K562 (cell line): ENCODE data around the gene GFOD1.

ENCODE experiments used
- CBX5 ChIP-seq: IDR thresholded peaks from 2 replicates; pipeline ENCODE4 v1.6.1; 2014; ENCODE audit warnings: low read depth, borderline replicate concordance
- ESRRA ChIP-seq: fragments of 450-650 bp; IDR thresholded peaks from 2 replicates; pipeline ENCODE4 v1.6.1; 2014; ENCODE audit warnings: low read depth, mild to moderate bottlenecking, moderate library complexity, borderline replicate concordance
- FOXJ3 ChIP-seq: sonication (generic); formaldehyde crosslinking; IDR thresholded peaks from 2 replicates; pipeline ENCODE4 v1.4.0; 2020; ENCODE audit warnings: mild to moderate bottlenecking, missing genetic modification reagents
- HDAC2 ChIP-seq: fragments of 450-650 bp; IDR thresholded peaks from 2 replicates; pipeline ENCODE4 v1.6.1; 2016; ENCODE audit warnings: mild to moderate bottlenecking
- KLF10 ChIP-seq: fragments of 250-450 bp; sonication (Bioruptor Pico); IDR thresholded peaks from 2 replicates; pipeline ENCODE4 v1.6.1; 2021; ENCODE audit warnings: matching md5 sums
- MNT ChIP-seq, 2 experiments: fragments of 450-650 bp; conservative IDR thresholded peaks; 2 replicates each; pipeline ENCODE4 v1.6.1; 2017; ENCODE audit warnings: mild to moderate bottlenecking in 2 of 2, moderate library complexity in 2 of 2
- MXI1 ChIP-seq: IDR thresholded peaks from 2 replicates; pipeline ENCODE4 v1.6.1; 2011; ENCODE audit warnings: low read depth, mild to moderate bottlenecking, improper control_type of control experiment, low read length
- NR1H2 ChIP-seq: sonication (generic); formaldehyde crosslinking; IDR thresholded peaks from 2 replicates; pipeline ENCODE4 v1.4.0; 2020; ENCODE audit warnings: mild to moderate bottlenecking, missing genetic modification reagents
- POLR2AphosphoS5 ChIP-seq: IDR thresholded peaks from 2 replicates; pipeline ENCODE4 v1.6.1; 2011; ENCODE audit warnings: mild to moderate bottlenecking, low read depth, low read length, moderate library complexity; ENCODE audit not compliant: control insufficient read depth, insufficient read depth
- SMARCA4 ChIP-seq: fragments of 450-650 bp; IDR thresholded peaks from 2 replicates; pipeline ENCODE4 v1.6.1; 2016
- UBTF ChIP-seq, 2 experiments: IDR thresholded peaks; 2 replicates each; pipeline ENCODE4 v1.6.1; 2012; ENCODE audit warnings: improper control_type of control experiment in 2 of 2, low read depth in 2 of 2, low read length in 2 of 2, borderline replicate concordance in 1 of 2
- ZBTB7A ChIP-seq: IDR thresholded peaks from 2 replicates; pipeline ENCODE4 v1.6.1; 2011; ENCODE audit warnings: low read depth, mild to moderate bottlenecking, low read length, moderate library complexity, borderline replicate concordance; ENCODE audit not compliant: control insufficient read depth
- TF ChIP-seq, protein P1 (sequence below), 3 experiments: IDR thresholded peaks in 2 of 3; conservative IDR thresholded peaks in 1 of 3; 2 replicates each; pipeline ENCODE4 v1.5.1; 2011 to 2012; ENCODE audit warnings: low read length in 3 of 3, mild to moderate bottlenecking in 3 of 3, control low read depth in 2 of 3, improper control_type of control experiment in 1 of 3, inconsistent platforms in 1 of 3, low read depth in 1 of 3, mixed read lengths in 1 of 3, moderate library complexity in 1 of 3; ENCODE audit not compliant: insufficient read depth in 2 of 3

DNA sequence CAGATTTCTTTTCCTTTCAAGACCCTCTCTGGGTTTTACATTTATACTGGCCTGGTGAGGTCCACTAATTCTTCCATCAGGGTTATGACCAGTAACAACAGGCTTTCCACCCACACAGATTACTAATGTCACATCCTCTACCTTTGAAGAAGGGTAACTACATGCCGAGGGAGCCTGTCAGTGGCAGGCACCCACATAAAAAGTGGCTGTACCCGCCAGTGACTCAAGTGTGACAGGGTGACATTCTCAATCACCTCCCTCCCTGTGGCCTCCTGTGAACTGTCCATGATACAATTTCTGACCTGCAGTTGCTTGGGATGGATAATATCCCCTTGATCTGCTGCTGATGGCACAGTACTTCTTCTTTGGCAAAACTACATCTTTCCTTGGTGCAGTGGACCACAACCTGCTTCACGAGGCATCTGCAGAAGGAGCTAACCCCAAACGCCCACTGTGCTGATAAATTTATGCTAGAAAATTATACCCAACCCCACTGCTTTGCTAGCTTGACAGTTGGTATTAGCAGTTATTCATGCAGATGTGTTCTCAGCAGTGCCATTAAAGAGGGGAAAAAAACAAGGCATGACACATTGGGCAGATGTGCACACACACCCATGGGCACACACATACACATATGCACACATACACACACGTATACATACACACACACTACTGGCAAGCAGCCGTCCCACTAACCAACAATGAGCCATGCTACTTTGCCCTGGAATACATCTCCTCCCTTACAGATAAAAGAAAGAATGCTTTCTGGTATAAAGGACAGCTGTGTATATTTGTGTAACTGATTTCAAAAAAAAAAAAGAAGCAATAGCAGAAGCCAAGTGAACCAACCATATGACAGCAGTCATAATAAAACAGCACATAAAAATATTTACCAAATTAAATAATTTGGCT, 20.8 kb downstream of the GFOD1 start:
- no peak for TF ChIP-seq HDAC2
- no peak for TF ChIP-seq KLF10 (CRISPR knock-in tag)
- no peak for TF ChIP-seq MNT (conservative IDR thresholded peaks at IDR 0.05)
- TF ChIP-seq CBX5: no peak
- no peak for TF ChIP-seq ZBTB7A
- no peak for TF ChIP-seq UBTF (IDR thresholded peaks at IDR 0.05; ENCODE audit: borderline replicate concordance in 1 of 2, low read depth in 2 of 2, low read length in 2 of 2)
- TF ChIP-seq, protein P1, sequence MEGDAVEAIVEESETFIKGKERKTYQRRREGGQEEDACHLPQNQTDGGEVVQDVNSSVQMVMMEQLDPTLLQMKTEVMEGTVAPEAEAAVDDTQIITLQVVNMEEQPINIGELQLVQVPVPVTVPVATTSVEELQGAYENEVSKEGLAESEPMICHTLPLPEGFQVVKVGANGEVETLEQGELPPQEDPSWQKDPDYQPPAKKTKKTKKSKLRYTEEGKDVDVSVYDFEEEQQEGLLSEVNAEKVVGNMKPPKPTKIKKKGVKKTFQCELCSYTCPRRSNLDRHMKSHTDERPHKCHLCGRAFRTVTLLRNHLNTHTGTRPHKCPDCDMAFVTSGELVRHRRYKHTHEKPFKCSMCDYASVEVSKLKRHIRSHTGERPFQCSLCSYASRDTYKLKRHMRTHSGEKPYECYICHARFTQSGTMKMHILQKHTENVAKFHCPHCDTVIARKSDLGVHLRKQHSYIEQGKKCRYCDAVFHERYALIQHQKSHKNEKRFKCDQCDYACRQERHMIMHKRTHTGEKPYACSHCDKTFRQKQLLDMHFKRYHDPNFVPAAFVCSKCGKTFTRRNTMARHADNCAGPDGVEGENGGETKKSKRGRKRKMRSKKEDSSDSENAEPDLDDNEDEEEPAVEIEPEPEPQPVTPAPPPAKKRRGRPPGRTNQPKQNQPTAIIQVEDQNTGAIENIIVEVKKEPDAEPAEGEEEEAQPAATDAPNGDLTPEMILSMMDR (IDR thresholded peaks at IDR 0.05 in 2 of 3, conservative IDR thresholded peaks at IDR 0.05 in 1 of 3; ENCODE audit: insufficient read depth in 2 of 3, low read depth in 1 of 3, low read length in 3 of 3): no peak
- TF ChIP-seq MXI1: no peak
- no peak for TF ChIP-seq NR1H2 (CRISPR knock-in tag)
- TF ChIP-seq SMARCA4: no peak
- no peak for TF ChIP-seq FOXJ3 (CRISPR knock-in tag)
- no peak for TF ChIP-seq POLR2AphosphoS5
- no peak for TF ChIP-seq ESRRA
